Left cardiac atrium (tissue), 4 donors: ENCODE results near the gene GPR50. TPM values are rescaled to one million over a fixed set of nuclear protein-coding genes. Genes with fewer than 3 reads are reported as not detected.

Source experiments
- ATAC-seq, 2 donors: fragments of 200-7000 bp; cut with Tn5 transposase; one replicate each; pipeline ENCODE4 v1.9.1; 2020; ENCODE audit warnings: mild to moderate bottlenecking in 2 of 2, moderate library complexity in 2 of 2
- DNase-seq: peaks from one replicate; pipeline ENCODE4 v3.0.0-alpha.2; 2020
- intact Hi-C, 2 donors: fragments of 100-400 bp; cut with DNase I; formaldehyde crosslinking; loops; one replicate each; pipeline versions ENCODE4 v1.14.1 to v1.15.1; 2022 to 2023
- microRNA-seq, 2 donors: library from miRNA; unstranded; fragments of <30 nt; microRNA quantifications; one replicate each; pipeline ENCODE4 v1.2.0, GENCODE V29; 2020
- total RNA-seq, 2 donors: library from RNA; stranded (reverse); fragmentation: NEBNext Ultra II Directional; extraction: Animal tissue kit (Norgen Biotek cat#: 25700); gene quantifications; one replicate each; pipeline ENCODE4 v1.2.1, GENCODE V29; 2021
- donor health status: DM: no; HTN: yes; CAD: no.
- donor health status: DM: no; HTN: yes; CAD: no; lungs with severe emphysema.
- donor health status: DM: yes; HTN: yes; CAD: no.
- donor health status: Dilated cardiomyopathy.

Gene GPR50
- total RNA-seq, 2 donors from 2014 or later, result not detected

DNA sequence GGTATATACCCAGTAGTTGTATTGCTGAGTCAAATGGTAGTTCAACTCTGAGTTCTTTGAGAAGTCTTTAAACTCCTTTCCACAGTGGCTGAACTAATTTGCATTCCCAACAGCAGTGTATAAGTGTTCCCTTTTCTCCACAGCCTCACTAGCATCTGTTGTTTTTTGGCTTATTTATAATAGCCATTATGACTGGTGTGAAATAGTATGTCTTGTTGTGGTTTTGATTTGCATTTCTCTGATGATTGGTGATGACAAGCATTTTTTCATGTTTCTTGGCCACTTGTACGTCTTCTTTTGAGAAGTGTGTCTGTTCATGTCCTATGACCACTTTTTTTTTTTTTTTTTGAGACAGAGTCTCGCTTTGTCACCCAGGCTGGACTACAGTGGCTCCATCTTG is 30.5 kb downstream of the GPR50 start:
- intact Hi-C loops, result no loop called here
- DNase-seq (no peak), ATAC-seq (no peak)

DNA sequence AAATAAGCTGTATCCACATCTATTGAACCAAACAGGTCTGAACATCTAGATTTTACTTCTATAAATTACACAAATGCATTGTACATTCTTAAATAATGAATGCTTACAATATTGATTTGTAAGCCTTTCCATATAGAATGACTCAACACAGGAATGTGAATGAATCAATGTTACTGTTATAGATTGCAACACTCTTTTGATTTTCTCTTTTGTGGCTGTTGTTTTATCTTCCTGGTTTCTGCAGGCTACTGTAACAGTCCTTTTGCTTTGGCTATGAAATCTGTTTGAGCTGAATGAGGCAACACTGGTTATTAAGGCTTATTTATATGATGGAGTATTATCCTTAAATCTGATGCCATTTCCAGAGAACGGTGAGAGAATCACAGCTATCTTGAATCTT is 49.5 kb downstream of the GPR50 start:
- DNase-seq (no peak), ATAC-seq (no peak)
- intact Hi-C loops, result no loop called here

DNA sequence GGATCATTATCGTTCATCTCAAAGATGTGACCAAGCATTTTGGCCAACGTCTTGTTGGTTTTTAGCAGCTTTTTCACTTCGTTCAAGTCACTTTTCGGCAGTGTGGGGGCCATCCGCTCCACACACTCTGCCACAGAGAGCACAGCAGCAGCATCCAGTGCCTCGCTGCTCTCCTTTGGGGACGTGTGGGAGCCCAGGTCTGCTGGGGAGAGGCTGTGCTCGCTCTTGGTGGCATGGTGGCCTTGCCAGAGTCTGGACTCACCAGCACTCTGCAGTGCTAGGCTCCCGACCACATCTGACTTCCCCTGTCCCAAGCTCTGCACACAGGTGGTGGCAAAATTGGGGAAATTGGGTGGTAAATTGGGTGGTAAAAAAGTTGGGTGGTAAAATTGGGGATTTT is 50.6 kb downstream of the GPR50 start:
- no peak for DNase-seq
- no peak for ATAC-seq
- intact Hi-C loops, result no loop called here

DNA sequence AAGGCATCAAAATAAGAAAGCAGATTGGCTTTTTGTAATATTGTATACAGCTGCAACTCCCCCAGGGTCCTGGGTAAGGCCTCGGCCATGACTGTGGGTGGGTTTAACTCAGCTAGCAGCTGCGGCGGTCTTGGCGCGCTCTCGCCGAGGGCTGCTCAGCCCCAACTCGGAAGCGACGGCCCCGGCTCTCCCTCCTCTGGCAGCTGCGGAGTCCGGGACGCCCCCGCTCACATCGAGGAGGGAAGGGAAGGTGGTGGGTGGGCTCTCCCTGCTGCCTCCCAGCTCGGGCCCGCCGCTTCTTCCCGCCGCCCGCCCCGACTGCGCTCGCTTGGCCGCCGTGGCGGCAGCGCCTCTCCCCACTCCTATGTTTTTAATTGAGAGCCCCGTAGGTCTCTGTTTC is 51.2 kb downstream of the GPR50 start:
- no peak for DNase-seq
- intact Hi-C loops, result no loop called here
- no peak for ATAC-seq

DNA sequence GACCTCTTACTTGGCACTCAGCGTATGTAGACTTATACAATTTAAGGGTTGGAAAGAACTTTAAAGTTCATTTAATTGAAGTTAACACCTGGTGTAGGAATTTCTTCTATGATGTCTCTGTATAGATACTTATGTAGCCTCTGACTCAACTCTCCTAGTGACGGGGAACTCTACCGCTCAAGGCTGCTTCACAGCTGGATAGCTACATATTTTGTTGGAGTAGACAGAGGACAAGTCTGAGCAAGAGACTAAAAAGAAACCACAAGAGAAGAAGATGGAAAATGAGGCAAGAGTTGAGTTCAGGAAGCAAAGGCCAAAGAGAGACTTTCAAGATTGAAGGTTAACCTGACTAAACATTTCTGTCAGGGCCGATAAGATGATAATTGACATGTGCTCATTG is 52.6 kb downstream of the GPR50 start:
- DNase-seq (no peak), ATAC-seq (no peak)
- intact Hi-C loops, result no loop called here

Small RNA genes lying within 50 kb of the gene (microRNA-seq; reads per million reads assigned to microRNA genes)
- 0 reads per million in 2 donors for gene MIR4330

Other genes starting within 250 kb of the GPR50 start
- gene HMGB3, start 193.2 kb upstream of the GPR50 start, total RNA-seq, result 1 to 10 TPM; 5.9 to 9.2 TPM
- 10 to 100 TPM; 22.6 to 25.4 TPM for gene VMA21, start 220.6 kb downstream of the GPR50 start, total RNA-seq